ENCODE measurements around the gene JUNB. TPM values are rescaled to one million over a fixed set of nuclear protein-coding genes. Genes with fewer than 3 reads are reported as not detected.
A peak's percentile ranks its signal among the peaks of the same experiment; 100 is the strongest.

The JUNB gene
- total RNA-seq, 4 donors from 2014 or later, result 99.3 to 614 (median 168) TPM

DNA sequence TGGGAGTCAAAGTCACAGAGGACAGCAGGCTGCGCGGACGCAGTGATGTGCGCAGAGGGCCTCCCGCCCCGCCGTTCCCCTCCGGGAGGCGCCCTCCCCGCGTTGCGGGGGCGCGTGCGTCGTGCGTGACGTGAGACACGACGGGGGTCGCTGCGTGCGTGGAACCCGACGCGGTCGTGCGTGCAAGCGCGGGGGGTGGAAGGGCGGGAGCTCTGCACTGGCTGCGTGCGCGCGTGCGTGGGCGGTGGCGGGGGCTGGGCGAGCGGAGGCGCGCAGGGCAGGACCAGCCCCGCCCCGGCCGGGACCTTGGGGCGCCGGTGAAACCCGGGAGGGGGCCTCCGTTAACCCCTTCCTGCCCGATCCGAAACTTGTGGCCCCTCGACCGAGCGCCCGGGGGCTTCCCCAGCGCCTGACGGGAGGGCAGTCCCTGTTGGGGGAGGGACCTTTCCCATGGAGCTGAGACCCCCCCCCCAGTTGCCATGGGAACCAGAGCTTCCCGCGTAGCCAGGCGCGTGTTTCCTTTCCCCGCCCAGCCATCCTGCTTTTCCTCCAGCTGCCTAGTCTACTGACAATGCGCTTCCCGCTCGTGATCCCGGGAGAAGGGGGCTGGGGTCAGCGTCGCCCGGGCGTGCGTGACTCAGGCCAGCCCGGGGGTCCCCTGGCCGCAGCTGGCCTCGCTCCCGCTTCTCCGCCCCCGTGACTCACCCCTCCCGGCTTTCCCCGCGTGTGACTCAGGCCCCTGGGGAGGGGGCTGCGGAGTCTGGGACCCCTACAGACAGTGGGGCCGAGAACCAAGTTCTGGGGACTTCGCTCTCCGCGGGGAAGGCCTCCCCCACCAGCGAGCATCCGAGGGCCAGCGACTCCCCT lies 8.6 kb upstream of the JUNB start:
- ATAC-seq, result peak; percentile 70
- Histone ChIP-seq H3K27me3 (no peaks in the 10 kb centered on the region), H3K36me3 (no peaks in the 10 kb centered on the region), H3K9me3 (no peaks in the 10 kb centered on the region), H3K4me1 (peaks cover 0 to 85% (median 45%) of the 10 kb centered on the region in 3 donors), H3K4me3 (peak overlapping the region; percentile 33 to 60), H3K27ac (peak overlapping the region; percentile 67 to 100 (median 98))
- no CpG with 5 or more reads among the region's 88 CpGs for WGBS, 2 donors (ENCODE audit: low coverage in 1 of 2)
- TF ChIP-seq POLR2AphosphoS5 (IDR thresholded peaks at IDR 0.05), result peak; percentile 98
- peak; percentile 72 to 79 for TF ChIP-seq POLR2A (IDR thresholded peaks at IDR 0.05)
- peak; percentile 97 for TF ChIP-seq EP300 (IDR thresholded peaks at IDR 0.05)
- TF ChIP-seq, protein P1, sequence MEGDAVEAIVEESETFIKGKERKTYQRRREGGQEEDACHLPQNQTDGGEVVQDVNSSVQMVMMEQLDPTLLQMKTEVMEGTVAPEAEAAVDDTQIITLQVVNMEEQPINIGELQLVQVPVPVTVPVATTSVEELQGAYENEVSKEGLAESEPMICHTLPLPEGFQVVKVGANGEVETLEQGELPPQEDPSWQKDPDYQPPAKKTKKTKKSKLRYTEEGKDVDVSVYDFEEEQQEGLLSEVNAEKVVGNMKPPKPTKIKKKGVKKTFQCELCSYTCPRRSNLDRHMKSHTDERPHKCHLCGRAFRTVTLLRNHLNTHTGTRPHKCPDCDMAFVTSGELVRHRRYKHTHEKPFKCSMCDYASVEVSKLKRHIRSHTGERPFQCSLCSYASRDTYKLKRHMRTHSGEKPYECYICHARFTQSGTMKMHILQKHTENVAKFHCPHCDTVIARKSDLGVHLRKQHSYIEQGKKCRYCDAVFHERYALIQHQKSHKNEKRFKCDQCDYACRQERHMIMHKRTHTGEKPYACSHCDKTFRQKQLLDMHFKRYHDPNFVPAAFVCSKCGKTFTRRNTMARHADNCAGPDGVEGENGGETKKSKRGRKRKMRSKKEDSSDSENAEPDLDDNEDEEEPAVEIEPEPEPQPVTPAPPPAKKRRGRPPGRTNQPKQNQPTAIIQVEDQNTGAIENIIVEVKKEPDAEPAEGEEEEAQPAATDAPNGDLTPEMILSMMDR (IDR thresholded peaks at IDR 0.05), result peak in 1 of 4 experiments; percentile 30

- TF ChIP-seq POLR2A (IDR thresholded peaks at IDR 0.05), result no peak
- TF ChIP-seq, protein P1 (IDR thresholded peaks at IDR 0.05), result no peak
- TF ChIP-seq POLR2AphosphoS5 (IDR thresholded peaks at IDR 0.05), result no peak
- TF ChIP-seq EP300 (IDR thresholded peaks at IDR 0.05), result no peak
- no peaks in the 10 kb centered on the region for H3K9me3 ChIP-seq
- no peaks in the 10 kb centered on the region for H3K27me3 ChIP-seq
- ATAC-seq, result no peak
- WGBS, 2 donors (ENCODE audit: low coverage in 1 of 2), result 20% methylated on average over 1 of the region's 16 CpGs; no CpG with 5 or more reads in 1 of the 2 donors
- H3K36me3 ChIP-seq, result no peaks in the 10 kb centered on the region
- peaks cover 0 to 85% (median 51%) of the 10 kb centered on the region in 3 donors for H3K4me1 ChIP-seq
- H3K27ac ChIP-seq, result peak overlapping the region; percentile 67 to 100 (median 98)
- peak overlapping the region; percentile 33 to 60 for H3K4me3 ChIP-seq
Observed at GRCh38 chr19:12783291-12783848, 7.9 kb upstream of the JUNB start.

DNA sequence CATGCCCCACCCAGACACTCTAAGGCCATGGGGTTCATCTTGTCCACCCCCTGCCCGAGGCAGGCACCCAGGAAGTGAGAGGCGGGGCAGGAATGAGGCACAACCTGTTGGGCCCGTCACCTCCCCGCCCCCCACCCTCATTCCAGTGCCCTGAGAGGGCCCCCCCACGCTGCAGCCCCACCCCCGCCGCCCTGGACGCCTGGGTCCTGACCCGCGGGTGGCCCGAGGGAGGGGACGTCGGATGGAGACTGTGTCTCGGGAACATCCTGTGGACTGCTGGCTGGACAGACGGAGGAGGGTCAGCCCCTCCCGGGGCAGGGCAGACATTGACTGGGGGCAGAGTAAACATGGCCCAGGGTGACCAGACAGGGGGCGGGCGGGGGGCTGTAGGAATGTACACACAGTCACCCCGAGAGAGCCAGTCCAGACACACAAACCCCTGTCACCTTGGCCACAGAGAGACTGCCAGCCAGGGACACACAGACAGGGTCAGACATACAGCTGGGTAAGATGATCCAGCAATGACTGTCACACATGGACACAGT lies 7.4 kb upstream of the JUNB start:
- H3K4me1 ChIP-seq, result peaks cover 0 to 85% (median 50%) of the 10 kb centered on the region in 3 donors
- TF ChIP-seq, protein P1 (IDR thresholded peaks at IDR 0.05), result no peak
- TF ChIP-seq EP300 (IDR thresholded peaks at IDR 0.05), result no peak
- no peak for TF ChIP-seq POLR2AphosphoS5 (IDR thresholded peaks at IDR 0.05)
- no peak for TF ChIP-seq POLR2A (IDR thresholded peaks at IDR 0.05)
- ATAC-seq, result no peak
- no peak overlapping the region for H3K4me3 ChIP-seq
- 17% methylated on average over 2 of the region's 19 CpGs; no CpG with 5 or more reads in 1 of the 2 donors for WGBS, 2 donors (ENCODE audit: low coverage in 1 of 2)
- H3K27me3 ChIP-seq, result no peaks in the 10 kb centered on the region
- no peaks in the 10 kb centered on the region for H3K9me3 ChIP-seq
- peak overlapping the region; percentile 67 to 100 (median 98) for H3K27ac ChIP-seq
- H3K36me3 ChIP-seq, result no peaks in the 10 kb centered on the region

DNA sequence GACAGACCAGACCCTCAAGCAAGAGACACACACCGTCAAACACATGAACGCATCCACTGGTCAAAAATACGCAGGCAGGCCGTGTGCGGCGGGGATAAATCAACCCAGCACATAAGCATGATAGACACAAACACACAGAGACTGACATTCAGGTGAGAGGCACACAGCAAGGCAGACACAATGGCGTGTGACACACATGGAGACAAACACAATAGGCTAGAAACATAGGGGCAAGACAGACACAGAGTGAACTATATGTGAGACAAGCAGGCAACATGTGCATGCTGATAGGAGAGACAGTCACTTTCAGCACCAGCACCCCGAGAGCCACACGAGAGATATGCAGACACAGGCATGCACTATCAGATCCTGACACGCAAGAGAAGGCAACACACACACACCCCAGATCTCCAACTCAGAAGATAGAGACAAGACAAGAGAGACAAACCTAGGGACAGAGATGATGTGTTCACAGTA lies 6.9 kb upstream of the JUNB start:
- peaks cover 0 to 85% (median 51%) of the 10 kb centered on the region in 3 donors for H3K4me1 ChIP-seq

GRCh38 chr19:12784871-12785430 lies 6.3 kb upstream of the JUNB start:
- WGBS, 2 donors (ENCODE audit: low coverage in 1 of 2), result 38 to 46% methylated on average over 3 to 5 of the region's 5 CpGs
- ATAC-seq, result no peak
- H3K4me1 ChIP-seq, result peaks cover 0 to 81% (median 51%) of the 10 kb centered on the region in 3 donors

More for the DNA sequence above, 6.9 kb upstream of the JUNB start:
- Histone ChIP-seq H3K27ac (peak overlapping the region; percentile 67 to 100 (median 98)), H3K4me3 (no peak overlapping the region), H3K36me3 (no peaks in the 10 kb centered on the region), H3K9me3 (no peaks in the 10 kb centered on the region), H3K27me3 (no peaks in the 10 kb centered on the region)
- 60% methylated on average over 4 to 10 of the region's 10 CpGs for WGBS, 2 donors (ENCODE audit: low coverage in 1 of 2)
- ATAC-seq, result no peak
- TF ChIP-seq POLR2AphosphoS5 (IDR thresholded peaks at IDR 0.05) (no peak), POLR2A (IDR thresholded peaks at IDR 0.05) (no peak), EP300 (IDR thresholded peaks at IDR 0.05) (no peak)

More at GRCh38 chr19:12784871-12785430, 6.3 kb upstream of the JUNB start:
- no peak for TF ChIP-seq EP300 (IDR thresholded peaks at IDR 0.05)
- TF ChIP-seq, protein P1 (IDR thresholded peaks at IDR 0.05), result no peak
- no peak for TF ChIP-seq POLR2A (IDR thresholded peaks at IDR 0.05)
- no peak for TF ChIP-seq POLR2AphosphoS5 (IDR thresholded peaks at IDR 0.05)
- Histone ChIP-seq H3K9me3 (no peaks in the 10 kb centered on the region), H3K27ac (peak overlapping the region in 3 of 4 donors; percentile 98 to 100 (median 99)), H3K27me3 (no peaks in the 10 kb centered on the region), H3K36me3 (no peaks in the 10 kb centered on the region), H3K4me3 (peak overlapping the region in 1 of 2 donors; percentile 3)

All from gastroesophageal sphincter (tissue), 4 donors.